ENCODE results near the gene PRRX2.

The PRRX2 gene

GRCh38 chr9:129655696-129656095, 9.8 kb upstream of the PRRX2 start:
- no peak for TF ChIP-seq POLR2AphosphoS5 (IDR thresholded peaks at IDR 0.05; ENCODE audit: low read depth, low read length)

- TF ChIP-seq POLR2AphosphoS5 (IDR thresholded peaks at IDR 0.05; ENCODE audit: low read depth, low read length) (no peak), FOXP2 (optimal IDR thresholded peaks at IDR 0.05; ENCODE audit: borderline replicate concordance, extremely low read depth, extremely low read length, insufficient read depth) (peak; percentile 36)
These were observed 8.6 kb upstream of the PRRX2 start for GRCh38 chr9:129656795-129657390.

- TF ChIP-seq FOXP2 (optimal IDR thresholded peaks at IDR 0.05; ENCODE audit: borderline replicate concordance, extremely low read depth, extremely low read length, insufficient read depth) (no peak), TAF1 (IDR thresholded peaks at IDR 0.05; ENCODE audit: borderline replicate concordance, insufficient read depth, low read length) (no peak), REST (IDR thresholded peaks at IDR 0.05; ENCODE audit: insufficient read depth in 1 of 2, low read depth in 2 of 2, low read length in 2 of 2) (no peak), SIN3A (IDR thresholded peaks at IDR 0.05; ENCODE audit: borderline replicate concordance, insufficient read depth, low read length) (no peak), POLR2AphosphoS5 (IDR thresholded peaks at IDR 0.05; ENCODE audit: low read depth, low read length) (no peak)
These were observed 4.4 kb upstream of the PRRX2 start for GRCh38 chr9:129661029-129661428.

- no peak for TF ChIP-seq REST (IDR thresholded peaks at IDR 0.05; ENCODE audit: insufficient read depth in 1 of 2, low read depth in 2 of 2, low read length in 2 of 2)
- no peak for TF ChIP-seq FOXP2 (optimal IDR thresholded peaks at IDR 0.05; ENCODE audit: borderline replicate concordance, extremely low read depth, extremely low read length, insufficient read depth)
- TF ChIP-seq TAF1 (IDR thresholded peaks at IDR 0.05; ENCODE audit: borderline replicate concordance, insufficient read depth, low read length), result no peak
- no peak for TF ChIP-seq POLR2AphosphoS5 (IDR thresholded peaks at IDR 0.05; ENCODE audit: low read depth, low read length)
- TF ChIP-seq SIN3A (IDR thresholded peaks at IDR 0.05; ENCODE audit: borderline replicate concordance, insufficient read depth, low read length), result no peak
These were observed 580 bp upstream of the PRRX2 start for GRCh38 chr9:129664746-129665388.

- no peak for TF ChIP-seq REST (IDR thresholded peaks at IDR 0.05; ENCODE audit: insufficient read depth in 1 of 2, low read depth in 2 of 2, low read length in 2 of 2)
- TF ChIP-seq SIN3A (IDR thresholded peaks at IDR 0.05; ENCODE audit: borderline replicate concordance, insufficient read depth, low read length), result no peak
- TF ChIP-seq TAF1 (IDR thresholded peaks at IDR 0.05; ENCODE audit: borderline replicate concordance, insufficient read depth, low read length), result no peak
- no peak for TF ChIP-seq FOXP2 (optimal IDR thresholded peaks at IDR 0.05; ENCODE audit: borderline replicate concordance, extremely low read depth, extremely low read length, insufficient read depth)
- no peak for TF ChIP-seq POLR2AphosphoS5 (IDR thresholded peaks at IDR 0.05; ENCODE audit: low read depth, low read length)
These were observed 520 bp downstream of the PRRX2 start for GRCh38 chr9:129665814-129666520.

- TF ChIP-seq POLR2AphosphoS5 (IDR thresholded peaks at IDR 0.05; ENCODE audit: low read depth, low read length), result no peak
- no peak for TF ChIP-seq TAF1 (IDR thresholded peaks at IDR 0.05; ENCODE audit: borderline replicate concordance, insufficient read depth, low read length)
- no peak for TF ChIP-seq FOXP2 (optimal IDR thresholded peaks at IDR 0.05; ENCODE audit: borderline replicate concordance, extremely low read depth, extremely low read length, insufficient read depth)
- TF ChIP-seq REST (IDR thresholded peaks at IDR 0.05; ENCODE audit: insufficient read depth in 1 of 2, low read depth in 2 of 2, low read length in 2 of 2), result no peak
- TF ChIP-seq SIN3A (IDR thresholded peaks at IDR 0.05; ENCODE audit: borderline replicate concordance, insufficient read depth, low read length), result no peak
These were observed 1.1 kb downstream of the PRRX2 start for GRCh38 chr9:129666575-129666974.

Measured in PFSK-1 (cell line).